Brain microvascular endothelial cell (primary cell): ENCODE results near the gene FREM2.

Experiments
- DNase-seq: peaks from one replicate; pipeline ENCODE4 v3.0.0-alpha.2; 2020
- H3K27ac ChIP-seq: fragments of 250-450 bp; sonication (Bioruptor Pico); 2 replicates; pipeline ENCODE4 v1.5.1; 2020; ENCODE audit warnings: mild to moderate bottlenecking, moderate library complexity
- H3K27me3 ChIP-seq: fragments of 250-450 bp; sonication (Bioruptor Pico); replicated peaks from 2 replicates; pipeline ENCODE4 v1.5.1; 2020; ENCODE audit warnings: mild to moderate bottlenecking
- H3K36me3 ChIP-seq: fragments of 250-450 bp; sonication (Bioruptor Pico); replicated peaks from 2 replicates; pipeline ENCODE4 v1.5.1; 2020; ENCODE audit warnings: mild to moderate bottlenecking
- H3K4me3 ChIP-seq: 2 replicates; pipeline ENCODE4 v1.5.1; 2011; ENCODE audit warnings: low read depth, mild to moderate bottlenecking, control low read depth, low read length, moderate library complexity
- in situ Hi-C: cut with HindIII; loops from 2 replicates; pipeline ENCODE4 v1.10.0; 2017; ENCODE audit warnings: low sequenced_read_pairs, low pct_ligation_motif_present
- TF ChIP-seq, protein P1 (sequence below): IDR thresholded peaks from 2 replicates; pipeline ENCODE4 v1.5.1; 2011; ENCODE audit warnings: low read depth, mild to moderate bottlenecking, moderate library complexity, low read length, control low read depth, inconsistent platforms; ENCODE audit errors: missing control alignments

The FREM2 gene

DNA sequence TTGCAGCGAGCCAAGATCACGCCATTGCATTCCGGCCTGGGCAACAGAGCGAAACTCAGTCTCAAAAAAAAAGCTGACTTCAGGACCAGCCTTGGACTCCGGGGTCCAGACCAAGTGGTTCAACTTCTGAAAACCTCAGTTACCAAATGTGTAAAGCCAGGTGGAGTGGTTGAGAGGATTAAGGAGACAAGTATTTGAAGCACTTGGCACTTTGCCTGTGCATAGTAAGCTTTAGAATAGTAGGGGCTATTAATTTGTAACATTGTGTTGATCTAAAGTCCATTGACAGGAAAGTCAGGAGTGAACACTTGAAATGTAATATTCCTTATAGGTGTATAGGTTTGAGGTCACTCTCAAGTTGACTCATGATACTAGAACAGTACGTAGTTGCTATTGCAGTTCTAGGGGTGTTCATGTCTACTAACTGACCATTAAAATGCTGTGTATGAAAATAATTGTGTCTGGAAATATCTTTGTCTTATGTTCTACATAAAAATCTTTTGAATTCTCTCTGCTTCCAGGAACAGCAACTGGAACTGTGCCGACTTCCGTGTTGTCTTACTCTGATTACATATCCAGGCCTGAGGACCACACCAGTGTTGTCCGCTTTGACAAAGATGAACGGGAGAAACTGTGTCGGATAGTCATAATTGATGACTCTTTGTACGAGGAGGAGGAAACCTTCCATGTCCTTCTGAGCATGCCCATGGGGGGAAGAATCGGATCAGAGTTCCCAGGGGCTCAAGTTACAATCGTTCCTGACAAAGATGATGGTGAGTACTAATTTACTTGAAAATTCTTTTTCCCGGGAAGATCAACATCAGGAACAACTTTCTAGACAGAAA, 97.4 kb downstream of the FREM2 start:
- Histone ChIP-seq H3K27ac (no peak overlapping the region), H3K27me3 (no peaks in the 10 kb centered on the region), H3K36me3 (no peaks in the 10 kb centered on the region), H3K4me3 (no peak overlapping the region)
- DNase-seq: no peak
- TF ChIP-seq, protein P1, sequence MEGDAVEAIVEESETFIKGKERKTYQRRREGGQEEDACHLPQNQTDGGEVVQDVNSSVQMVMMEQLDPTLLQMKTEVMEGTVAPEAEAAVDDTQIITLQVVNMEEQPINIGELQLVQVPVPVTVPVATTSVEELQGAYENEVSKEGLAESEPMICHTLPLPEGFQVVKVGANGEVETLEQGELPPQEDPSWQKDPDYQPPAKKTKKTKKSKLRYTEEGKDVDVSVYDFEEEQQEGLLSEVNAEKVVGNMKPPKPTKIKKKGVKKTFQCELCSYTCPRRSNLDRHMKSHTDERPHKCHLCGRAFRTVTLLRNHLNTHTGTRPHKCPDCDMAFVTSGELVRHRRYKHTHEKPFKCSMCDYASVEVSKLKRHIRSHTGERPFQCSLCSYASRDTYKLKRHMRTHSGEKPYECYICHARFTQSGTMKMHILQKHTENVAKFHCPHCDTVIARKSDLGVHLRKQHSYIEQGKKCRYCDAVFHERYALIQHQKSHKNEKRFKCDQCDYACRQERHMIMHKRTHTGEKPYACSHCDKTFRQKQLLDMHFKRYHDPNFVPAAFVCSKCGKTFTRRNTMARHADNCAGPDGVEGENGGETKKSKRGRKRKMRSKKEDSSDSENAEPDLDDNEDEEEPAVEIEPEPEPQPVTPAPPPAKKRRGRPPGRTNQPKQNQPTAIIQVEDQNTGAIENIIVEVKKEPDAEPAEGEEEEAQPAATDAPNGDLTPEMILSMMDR: no peak
- in situ Hi-C loops: no loop called here

DNA sequence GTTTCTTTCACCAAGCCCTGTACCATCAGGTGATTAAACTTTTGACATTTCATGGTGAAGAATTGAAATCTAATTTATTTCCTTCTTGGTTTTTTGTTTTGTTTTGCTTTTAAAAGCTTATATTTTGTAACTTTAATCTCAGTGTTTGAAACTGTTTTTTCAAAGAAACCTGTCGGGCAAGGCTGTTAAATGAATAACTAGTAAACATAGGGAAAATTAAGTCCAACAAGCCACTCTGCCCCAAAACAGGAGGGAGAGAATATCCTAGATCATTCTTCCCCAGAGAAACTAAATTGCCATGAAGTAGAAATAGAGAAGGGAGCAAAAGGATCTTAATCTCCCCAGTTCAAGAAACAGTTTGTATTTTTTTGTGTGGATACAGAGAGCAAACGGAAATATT, 98.2 kb downstream of the FREM2 start:
- TF ChIP-seq, protein P1: no peak
- H3K27ac ChIP-seq: no peak overlapping the region
- H3K36me3 ChIP-seq: no peaks in the 10 kb centered on the region
- no peak overlapping the region for H3K4me3 ChIP-seq
- no peak for DNase-seq
- in situ Hi-C loops: no loop called here
- no peaks in the 10 kb centered on the region for H3K27me3 ChIP-seq

DNA sequence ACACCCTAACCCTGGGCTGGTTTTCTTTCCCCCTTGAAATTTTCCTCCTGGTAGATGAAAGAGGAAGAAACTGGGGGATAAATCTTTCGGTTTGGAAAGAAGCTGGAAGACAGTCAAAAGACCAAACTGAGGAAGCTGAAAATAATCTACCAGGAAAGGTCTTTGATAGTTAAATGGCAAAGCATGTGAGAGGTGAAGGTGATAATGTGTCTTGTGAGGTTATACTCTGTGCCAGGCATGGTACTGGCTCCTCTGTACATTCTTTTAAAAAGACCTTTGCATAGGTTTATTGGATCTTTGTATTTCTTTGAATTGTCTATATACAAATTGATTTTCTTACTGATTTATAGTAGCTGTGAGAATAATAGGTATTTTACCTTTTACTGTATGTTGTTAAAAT, 98.6 kb downstream of the FREM2 start:
- Histone ChIP-seq H3K4me3 (no peak overlapping the region), H3K27me3 (no peaks in the 10 kb centered on the region), H3K27ac (no peak overlapping the region), H3K36me3 (no peaks in the 10 kb centered on the region)
- TF ChIP-seq, protein P1: no peak
- in situ Hi-C loops: no loop called here
- DNase-seq: no peak

DNA sequence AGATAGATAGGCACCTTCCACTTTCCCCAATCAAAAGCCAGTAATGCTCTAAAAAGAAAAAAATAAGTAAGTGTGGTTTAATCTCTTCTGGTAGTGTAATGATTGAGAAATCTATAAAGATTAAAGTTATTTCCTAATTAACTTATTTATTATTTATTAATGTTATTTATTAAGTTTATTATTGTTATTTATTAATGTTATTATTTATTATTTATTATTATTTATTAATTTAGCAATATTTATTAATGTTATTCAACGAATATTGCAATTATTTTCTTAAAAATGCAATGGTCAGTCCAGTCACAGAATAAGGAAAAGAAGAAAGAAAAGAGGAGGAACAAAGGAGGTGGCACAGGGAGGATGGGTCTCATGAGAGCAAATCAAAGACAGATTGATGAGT, 100.7 kb downstream of the FREM2 start:
- Histone ChIP-seq H3K27ac (no peak overlapping the region), H3K36me3 (no peaks in the 10 kb centered on the region), H3K4me3 (no peak overlapping the region), H3K27me3 (no peaks in the 10 kb centered on the region)
- TF ChIP-seq, protein P1: no peak
- in situ Hi-C loops: no loop called here
- no peak for DNase-seq

DNA sequence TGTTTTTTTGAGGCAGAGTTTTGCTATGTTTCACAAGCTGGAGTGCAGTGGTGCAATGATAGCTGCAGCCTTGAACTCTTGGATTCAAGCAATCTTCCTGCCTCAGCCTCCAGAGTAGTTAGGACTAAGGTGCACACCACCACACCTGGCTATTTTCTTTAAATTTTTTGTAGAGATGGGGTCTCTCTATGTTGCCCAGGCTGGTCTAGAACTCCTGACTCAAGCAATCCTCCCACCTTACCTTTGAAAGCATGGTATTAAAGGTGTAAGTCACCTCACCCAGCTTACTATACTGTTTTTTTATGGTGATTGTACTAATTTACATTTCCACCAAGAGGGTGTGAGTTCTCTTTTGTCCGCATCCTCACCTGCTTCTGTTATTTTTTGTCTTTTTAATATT, 110.0 kb downstream of the FREM2 start:
- no peaks in the 10 kb centered on the region for H3K36me3 ChIP-seq
- H3K27ac ChIP-seq: no peak overlapping the region
- TF ChIP-seq, protein P1: no peak
- no peaks in the 10 kb centered on the region for H3K27me3 ChIP-seq
- H3K4me3 ChIP-seq: no peak overlapping the region
- in situ Hi-C loops: no loop called here
- DNase-seq: no peak

DNA sequence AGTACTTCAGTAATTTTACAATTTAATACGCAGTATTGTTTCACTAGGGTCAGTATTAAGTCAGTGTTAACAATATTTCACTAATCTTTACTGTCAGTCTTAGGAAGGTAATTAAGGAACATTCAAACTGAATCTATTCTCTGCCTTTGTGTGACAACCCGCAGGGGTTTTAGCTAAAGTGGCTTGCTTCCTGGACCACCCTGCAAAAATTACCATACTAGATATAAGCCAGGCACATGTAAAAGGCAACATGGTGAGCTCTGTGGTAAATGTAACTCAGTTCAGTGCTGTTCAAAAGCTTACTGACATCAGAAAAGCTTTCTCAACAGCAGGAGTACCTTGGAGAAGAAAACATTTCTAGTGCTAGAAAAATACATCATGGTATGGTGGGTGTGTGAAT, 116.7 kb downstream of the FREM2 start:
- in situ Hi-C loops: no loop called here
- H3K27ac ChIP-seq: no peak overlapping the region
- TF ChIP-seq, protein P1: no peak
- H3K27me3 ChIP-seq: no peaks in the 10 kb centered on the region
- no peak overlapping the region for H3K4me3 ChIP-seq
- no peak for DNase-seq
- no peaks in the 10 kb centered on the region for H3K36me3 ChIP-seq
